PC-3 (cell line): ENCODE results near the gene TMEM30B. TPM values are rescaled to one million over a fixed set of nuclear protein-coding genes. Genes with fewer than 3 reads are reported as not detected.
A peak's percentile ranks its signal among the peaks of the same experiment; 100 is the strongest.

Source experiments
- ATAC-seq: fragments of 200-7000 bp; cut with Tn5 transposase; 2 replicates; pipeline ENCODE4 v1.9.1; 2020; ENCODE audit warnings: mild to moderate bottlenecking, moderate library complexity
- BruUV-seq: library from RNA; stranded (reverse); fragments of 400-500 nt; replicated peaks from 2 replicates; lab custom pipeline; 2021; lab: Mats Ljungman, UMichigan
- CTCF ChIA-PET: fragments of 300-600 bp; sonication (Branson Sonifier 250); formaldehyde crosslinking; loops from one replicate; lab custom pipeline; 2022; ENCODE audit warnings: antibody characterized with exemption; lab: Charles Lee
- POLR2A ChIA-PET: fragments of 300-600 bp; sonication (Branson Sonifier 250); formaldehyde crosslinking; loops from one replicate; lab custom pipeline; 2022; ENCODE audit warnings: antibody characterized with exemption; ENCODE audit not compliant: unreplicated experiment; lab: Charles Lee
- DNase-seq: peaks from one replicate; pipeline ENCODE4 v3.0.0-alpha.2; 2015
- H2AFZ ChIP-seq: fragments of 300-600 bp; sonication (generic); 2 replicates; pipeline ENCODE4 v1.6.0; 2016; ENCODE audit warnings: antibody characterized with exemption, low read length
- H3F3A ChIP-seq: fragments of 300-600 bp; sonication (generic); one replicate; pipeline ENCODE4 v1.6.0; 2017; ENCODE audit warnings: antibody characterized with exemption, low read length, control low read depth, mild to moderate bottlenecking; ENCODE audit not compliant: unreplicated experiment
- H3K27ac ChIP-seq: fragments of 300-600 bp; sonication (generic); 2 replicates; pipeline ENCODE4 v1.5.1; 2016; ENCODE audit warnings: mild to moderate bottlenecking, low read length
- H3K27me3 ChIP-seq: fragments of 300-600 bp; sonication (generic); 2 replicates; pipeline ENCODE4 v1.6.1; 2016; ENCODE audit warnings: low read length, mixed read lengths
- H3K36me3 ChIP-seq: fragments of 300-600 bp; sonication (generic); 2 replicates; pipeline ENCODE4 v1.6.1; 2016; ENCODE audit warnings: low read depth, mixed run types, low read length, mixed read lengths
- H3K4me1 ChIP-seq: fragments of 300-600 bp; sonication (generic); 2 replicates; pipeline ENCODE4 v1.5.1; 2016; ENCODE audit warnings: low read length; ENCODE audit not compliant: insufficient read depth
- H3K4me2 ChIP-seq: fragments of 300-600 bp; sonication (generic); 2 replicates; pipeline ENCODE4 v1.6.0; 2016; ENCODE audit warnings: low read length
- H3K4me3 ChIP-seq: fragments of 300-600 bp; sonication (generic); 2 replicates; pipeline ENCODE4 v1.5.1; 2016; ENCODE audit warnings: mild to moderate bottlenecking, low read length, mixed read lengths
- H3K79me2 ChIP-seq: fragments of 300-600 bp; sonication (generic); 2 replicates; pipeline ENCODE4 v1.6.1; 2017; ENCODE audit warnings: low read length, mixed read lengths
- H3K9ac ChIP-seq: fragments of 300-600 bp; sonication (generic); 2 replicates; pipeline ENCODE4 v1.6.0; 2016; ENCODE audit warnings: mild to moderate bottlenecking, low read length
- H3K9me2 ChIP-seq: fragments of 300-600 bp; sonication (generic); replicated peaks from 2 replicates; pipeline ENCODE4 v1.6.1; 2016; ENCODE audit warnings: mixed run types, low read length, mixed read lengths
- H3K9me3 ChIP-seq: fragments of 300-600 bp; sonication (generic); 2 replicates; pipeline ENCODE4 v1.6.1; 2016; ENCODE audit warnings: low read length, mixed read lengths
- H4K20me1 ChIP-seq: fragments of 300-600 bp; sonication (generic); 2 replicates; pipeline ENCODE4 v1.6.1; 2016; ENCODE audit warnings: low read length, mixed read lengths
- EZH2 ChIP-seq: fragments of 300-600 bp; sonication (generic); IDR thresholded peaks from one replicate; pipeline ENCODE4 v1.6.1; 2017; ENCODE audit warnings: antibody characterized with exemption, mild to moderate bottlenecking, low read length; ENCODE audit not compliant: unreplicated experiment
- EZH2phosphoT487 ChIP-seq: fragments of 300-600 bp; sonication (generic); IDR thresholded peaks from 2 replicates; pipeline ENCODE4 v1.6.1; 2018; ENCODE audit warnings: mild to moderate bottlenecking, antibody characterized with exemption, low read length, borderline replicate concordance
- intact Hi-C: fragments of 100-400 bp; cut with micrococcal nuclease; formaldehyde crosslinking; loops from 2 replicates; pipeline ENCODE4 v1.9.0; 2023
- total RNA-seq: library from RNA; depleted of rRNA; stranded (reverse); fragments of >200 nt; gene quantifications from 2 replicates; pipeline ENCODE4 v1.2.3, GENCODE V29; 2014
- TF ChIP-seq, protein P1 (sequence below): fragments of 300-600 bp; sonication (generic); conservative IDR thresholded peaks from 2 replicates; pipeline ENCODE4 v1.5.1; 2017; ENCODE audit warnings: antibody characterized with exemption, low read depth, mild to moderate bottlenecking, low read length

The TMEM30B gene
- total RNA-seq, 1 experiment from 2014 or later: 70.6 TPM

DNA sequence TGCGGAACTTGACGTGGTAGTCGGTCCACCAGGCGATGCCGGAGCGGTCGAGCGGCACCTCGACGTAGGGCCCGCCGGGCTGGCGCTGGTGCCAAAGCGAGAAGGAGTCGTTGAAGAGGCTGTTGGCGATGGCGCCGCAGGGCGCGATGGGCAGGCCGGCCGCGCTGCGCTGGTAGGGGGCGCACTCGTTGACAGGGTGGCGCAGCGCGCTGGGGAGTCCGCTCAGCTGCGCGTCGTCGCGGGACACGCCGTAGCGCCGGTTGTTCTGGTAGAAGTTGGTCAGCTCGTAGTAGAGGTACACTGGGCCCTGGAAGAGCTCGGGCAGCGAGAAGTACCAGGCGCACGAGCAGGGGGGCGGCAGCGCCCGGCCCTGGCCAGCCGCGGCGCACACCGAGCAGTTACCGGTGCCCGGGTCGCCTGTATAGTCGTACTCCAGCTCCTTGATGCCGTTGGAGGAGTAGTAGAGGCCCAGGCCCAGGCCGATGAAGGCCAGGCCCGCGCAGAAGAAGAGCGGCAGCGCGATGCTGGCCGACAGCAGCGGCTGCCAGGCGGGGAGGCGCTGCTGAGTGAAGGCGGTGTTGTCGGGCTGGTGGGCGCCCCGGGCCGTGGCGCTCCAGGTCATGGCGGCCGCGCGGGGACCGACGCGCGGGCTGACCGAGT, 482 bp downstream of the TMEM30B start:
- Histone ChIP-seq H3K27ac (peak overlapping the region; percentile 82), H3K4me3 (peak overlapping the region; percentile 85), H3K9me2 (no peaks in the 10 kb centered on the region), H4K20me1 (peaks cover 31% of the 10 kb centered on the region), H3K4me1 (peaks cover 58% of the 10 kb centered on the region), H3K9ac (peak overlapping the region; percentile 88), H3K4me2 (peak overlapping the region; percentile 83), H3K27me3 (no peaks in the 10 kb centered on the region), H2AFZ (peak overlapping the region; percentile 81), H3K79me2 (peaks cover 35% of the 10 kb centered on the region), H3F3A (peaks cover 1% of the 10 kb centered on the region), H3K9me3 (no peaks in the 10 kb centered on the region), H3K36me3 (no peaks in the 10 kb centered on the region)
- peak; percentile 55 for ATAC-seq
- POLR2A ChIA-PET: interaction anchor here (0.5 to 0.8 kb wide), 4 partner anchors 11 to 656 kb away, joined by 3 to 4 read pairs (median 4); no protein-coding TSS in a partner anchor
- BruUV-seq: no TSS peak
- no peak for TF ChIP-seq EZH2phosphoT487
- TF ChIP-seq, protein P1, sequence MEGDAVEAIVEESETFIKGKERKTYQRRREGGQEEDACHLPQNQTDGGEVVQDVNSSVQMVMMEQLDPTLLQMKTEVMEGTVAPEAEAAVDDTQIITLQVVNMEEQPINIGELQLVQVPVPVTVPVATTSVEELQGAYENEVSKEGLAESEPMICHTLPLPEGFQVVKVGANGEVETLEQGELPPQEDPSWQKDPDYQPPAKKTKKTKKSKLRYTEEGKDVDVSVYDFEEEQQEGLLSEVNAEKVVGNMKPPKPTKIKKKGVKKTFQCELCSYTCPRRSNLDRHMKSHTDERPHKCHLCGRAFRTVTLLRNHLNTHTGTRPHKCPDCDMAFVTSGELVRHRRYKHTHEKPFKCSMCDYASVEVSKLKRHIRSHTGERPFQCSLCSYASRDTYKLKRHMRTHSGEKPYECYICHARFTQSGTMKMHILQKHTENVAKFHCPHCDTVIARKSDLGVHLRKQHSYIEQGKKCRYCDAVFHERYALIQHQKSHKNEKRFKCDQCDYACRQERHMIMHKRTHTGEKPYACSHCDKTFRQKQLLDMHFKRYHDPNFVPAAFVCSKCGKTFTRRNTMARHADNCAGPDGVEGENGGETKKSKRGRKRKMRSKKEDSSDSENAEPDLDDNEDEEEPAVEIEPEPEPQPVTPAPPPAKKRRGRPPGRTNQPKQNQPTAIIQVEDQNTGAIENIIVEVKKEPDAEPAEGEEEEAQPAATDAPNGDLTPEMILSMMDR: peak; percentile 89
- CTCF ChIA-PET: interaction anchor here (0.6 to 2.3 kb wide), 5 partner anchors 12 to 673 kb away, joined by 3 to 16 read pairs (median 3); no protein-coding TSS in a partner anchor
- intact Hi-C loops: no loop called here
- peak; percentile 84 for DNase-seq

DNA sequence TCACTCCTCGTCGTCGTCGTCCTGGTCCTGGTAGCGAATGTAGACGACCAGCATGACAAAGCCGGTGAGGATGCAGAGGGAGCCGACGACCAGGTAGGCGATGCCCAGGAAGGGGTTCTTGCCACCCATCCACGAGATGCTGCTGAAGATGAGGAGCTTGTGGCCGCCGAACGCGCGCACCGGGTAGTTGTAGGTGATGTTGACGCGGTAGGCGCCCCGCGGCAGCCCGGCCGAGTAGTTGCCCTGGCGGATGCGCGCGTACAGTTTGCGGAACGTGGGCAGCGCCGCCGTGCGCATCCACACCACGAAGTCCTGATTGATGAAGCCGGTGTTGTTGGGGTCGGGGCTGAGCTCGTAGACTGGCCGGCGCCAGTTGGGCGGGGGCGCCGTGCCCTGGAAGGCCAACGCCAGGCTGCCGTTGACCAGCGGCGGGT, 1.0 kb downstream of the TMEM30B start:
- ATAC-seq (peak; percentile 2), DNase-seq (peak; percentile 16)
- Histone ChIP-seq H2AFZ (peak overlapping the region; percentile 81), H3K27me3 (no peaks in the 10 kb centered on the region), H3F3A (no peaks in the 10 kb centered on the region), H3K9ac (peak overlapping the region; percentile 88), H3K27ac (peak overlapping the region; percentile 82), H3K4me3 (peak overlapping the region; percentile 85), H3K9me3 (no peaks in the 10 kb centered on the region), H3K36me3 (no peaks in the 10 kb centered on the region), H3K4me2 (peak overlapping the region; percentile 83), H3K9me2 (no peaks in the 10 kb centered on the region), H4K20me1 (peaks cover 31% of the 10 kb centered on the region), H3K4me1 (peaks cover 54% of the 10 kb centered on the region), H3K79me2 (peaks cover 35% of the 10 kb centered on the region)
- BruUV-seq: no TSS peak
- intact Hi-C loops: no loop called here
- ChIA-PET CTCF (interaction anchor here (0.6 to 2.3 kb wide), 6 partner anchors 11 to 674 kb away, joined by 3 to 16 read pairs (median 3); no protein-coding TSS in a partner anchor), POLR2A (interaction anchor here (0.7 to 0.8 kb wide), 2 partner anchors 21 to 655 kb away, joined by 3 to 4 read pairs; no protein-coding TSS in a partner anchor)
- no peak for TF ChIP-seq EZH2phosphoT487
- TF ChIP-seq, protein P1: no peak
- no peak for TF ChIP-seq EZH2
